GM10248 (cell line): ENCODE data around the gene TTC33.

Experiments used
- CTCF ChIA-PET: fragments of 300-600 bp; sonication (Branson Sonifier 250); formaldehyde crosslinking; extraction: SDS; loops from one replicate; lab custom pipeline; 2021; ENCODE audit warnings: antibody characterized with exemption; lab: Yijun Ruan, JAX
- POLR2A ChIA-PET: fragments of 350-650 bp; sonication (Branson Sonifier 250); formaldehyde crosslinking; extraction: SDS; loops from one replicate; lab custom pipeline; 2020; ENCODE audit warnings: antibody characterized with exemption; lab: Yijun Ruan, JAX
- DNase-seq: peaks from one replicate; pipeline ENCODE4 v3.0.0; 2012; ENCODE audit errors: extremely low spot score
- TF ChIP-seq, protein P1 (sequence below): IDR thresholded peaks from 2 replicates; pipeline ENCODE4 v1.5.1; 2012; ENCODE audit warnings: mild to moderate bottlenecking, low read depth; ENCODE audit errors: extremely low read depth, missing control alignments, control extremely low read depth

Gene TTC33

DNA sequence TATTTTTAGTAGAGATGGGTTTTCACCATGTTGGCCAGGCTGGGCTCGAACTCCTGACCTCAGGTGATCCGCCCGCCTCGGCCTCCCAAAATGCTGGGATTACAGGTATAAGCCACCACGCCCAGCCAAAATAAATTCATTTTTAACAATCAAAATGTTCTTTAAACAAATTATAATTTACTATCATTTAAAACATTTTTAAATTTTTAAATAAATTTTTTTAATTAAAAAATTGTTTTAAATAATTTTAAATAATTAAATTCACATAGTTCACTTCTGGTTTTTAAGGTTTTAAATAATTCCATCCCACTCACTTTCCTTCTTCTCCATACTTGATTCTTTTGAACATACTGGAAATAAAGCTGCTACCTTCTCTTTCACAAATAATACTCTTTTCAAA, 15.0 kb upstream of the TTC33 start:
- TF ChIP-seq, protein P1, sequence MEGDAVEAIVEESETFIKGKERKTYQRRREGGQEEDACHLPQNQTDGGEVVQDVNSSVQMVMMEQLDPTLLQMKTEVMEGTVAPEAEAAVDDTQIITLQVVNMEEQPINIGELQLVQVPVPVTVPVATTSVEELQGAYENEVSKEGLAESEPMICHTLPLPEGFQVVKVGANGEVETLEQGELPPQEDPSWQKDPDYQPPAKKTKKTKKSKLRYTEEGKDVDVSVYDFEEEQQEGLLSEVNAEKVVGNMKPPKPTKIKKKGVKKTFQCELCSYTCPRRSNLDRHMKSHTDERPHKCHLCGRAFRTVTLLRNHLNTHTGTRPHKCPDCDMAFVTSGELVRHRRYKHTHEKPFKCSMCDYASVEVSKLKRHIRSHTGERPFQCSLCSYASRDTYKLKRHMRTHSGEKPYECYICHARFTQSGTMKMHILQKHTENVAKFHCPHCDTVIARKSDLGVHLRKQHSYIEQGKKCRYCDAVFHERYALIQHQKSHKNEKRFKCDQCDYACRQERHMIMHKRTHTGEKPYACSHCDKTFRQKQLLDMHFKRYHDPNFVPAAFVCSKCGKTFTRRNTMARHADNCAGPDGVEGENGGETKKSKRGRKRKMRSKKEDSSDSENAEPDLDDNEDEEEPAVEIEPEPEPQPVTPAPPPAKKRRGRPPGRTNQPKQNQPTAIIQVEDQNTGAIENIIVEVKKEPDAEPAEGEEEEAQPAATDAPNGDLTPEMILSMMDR, result no peak
- ChIA-PET CTCF (interaction anchor here (1.1 to 1.2 kb wide), 3 partner anchors 9 to 65 kb away, joined by 3 to 4 read pairs (median 4); no protein-coding TSS in a partner anchor), POLR2A (no interaction called here)
- DNase-seq, result no peak

DNA sequence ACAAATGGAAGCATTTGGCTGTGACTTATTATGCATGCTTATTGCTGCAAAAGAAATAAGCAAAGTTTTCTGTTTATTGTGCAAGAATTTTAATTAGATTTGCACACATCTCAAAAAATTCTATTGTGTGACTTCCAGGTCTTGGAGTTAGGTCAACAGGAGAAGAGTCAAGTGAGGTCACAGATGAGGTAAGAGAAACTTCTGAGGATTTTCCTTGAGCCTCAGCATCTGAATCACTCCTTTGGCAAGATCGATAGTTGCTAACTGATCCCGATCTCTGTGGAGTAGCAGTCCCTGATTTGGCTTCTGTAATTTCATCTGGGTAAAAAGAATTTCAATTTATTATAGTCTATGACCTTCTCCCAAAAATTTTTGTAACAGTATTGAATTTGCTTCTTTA, 6.9 kb upstream of the TTC33 start:
- POLR2A ChIA-PET, result no interaction called here
- no peak for DNase-seq
- CTCF ChIA-PET, result interaction anchor here (1.5 kb wide), 1 partner anchor 13 kb away, joined by 4 read pairs; no protein-coding TSS in a partner anchor
- TF ChIP-seq, protein P1, result no peak

DNA sequence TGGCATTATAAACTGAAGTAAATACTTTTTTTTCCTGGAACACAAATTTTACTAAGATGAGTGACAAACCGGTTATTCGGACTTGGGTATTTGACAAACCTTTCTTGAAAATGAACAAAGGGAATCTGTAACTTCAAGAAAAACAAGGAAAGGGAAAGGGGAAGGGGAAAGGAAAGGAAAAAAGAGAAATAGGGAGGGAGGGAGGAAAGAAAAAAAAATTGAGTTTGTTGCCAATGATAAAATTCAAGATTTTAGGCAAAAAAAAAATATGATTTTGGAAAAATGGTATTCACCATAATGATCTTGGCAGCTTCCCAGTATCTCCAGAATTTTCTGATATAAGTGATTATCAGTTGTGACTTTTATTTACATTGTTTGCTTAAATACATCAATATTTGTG, 1.6 kb upstream of the TTC33 start:
- no peak for DNase-seq
- TF ChIP-seq, protein P1, result no peak
- ChIA-PET CTCF (no interaction called here), POLR2A (no interaction called here)

GRCh38 chr5:40755093-40755406, 711 bp downstream of the TTC33 start:
- peak; percentile 76 for DNase-seq
- CTCF ChIA-PET, result interaction anchor here (1.0 to 1.8 kb wide), 4 partner anchors 13 to 61 kb away, joined by 3 to 5 read pairs (median 4); no protein-coding TSS in a partner anchor
- TF ChIP-seq, protein P1, result peak; percentile 67
- POLR2A ChIA-PET, result no interaction called here

- DNase-seq, result peak; percentile 26
- POLR2A ChIA-PET, result no interaction called here
- CTCF ChIA-PET, result interaction anchor here (1.0 to 1.6 kb wide), 2 partner anchors 14 to 36 kb away, joined by 3 to 5 read pairs; no protein-coding TSS in a partner anchor
- TF ChIP-seq, protein P1, result no peak
Observed at GRCh38 chr5:40754381-40755092, 1.2 kb downstream of the TTC33 start.

DNA sequence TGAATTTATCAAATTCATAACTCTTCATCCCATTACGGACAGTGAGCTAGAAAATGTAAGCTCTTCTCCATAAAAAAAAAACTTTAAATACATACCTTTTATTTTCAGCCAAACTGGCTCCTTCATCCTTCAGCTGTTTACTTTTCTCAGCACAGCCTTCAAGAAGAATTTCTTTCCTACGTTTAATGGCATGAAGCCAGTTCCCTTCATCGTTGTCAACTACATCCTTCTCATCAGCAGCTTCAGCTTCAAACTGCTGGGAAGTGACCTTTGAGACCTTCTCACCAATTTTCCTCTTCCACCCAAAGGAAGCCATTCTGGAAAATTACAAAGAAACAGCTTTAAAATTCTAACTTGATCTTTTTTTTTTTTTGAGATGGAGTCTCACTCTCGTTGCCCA, 9.1 kb downstream of the TTC33 start:
- TF ChIP-seq, protein P1, result no peak
- DNase-seq, result no peak
- ChIA-PET POLR2A (no interaction called here), CTCF (interaction anchor here (0.8 to 1.4 kb wide), 2 partner anchors 32 to 65 kb away, joined by 3 read pairs; no protein-coding TSS in a partner anchor)
